Vagina (tissue), 2 donors: ENCODE measurements around the gene MYO3A. TPM values are rescaled to one million over a fixed set of nuclear protein-coding genes. Genes with fewer than 3 reads are reported as not detected.

Experiments used
- DNase-seq, 2 donors: peaks; one replicate each; pipeline ENCODE4 v3.0.0-alpha.2; 2017; ENCODE audit errors: extremely low spot score in 2 of 2
- H3K27ac ChIP-seq: fragments of 200-600 bp; sonication (generic); one replicate; pipeline ENCODE4 v1.5.1; 2019
- H3K27me3 ChIP-seq: fragments of 200-600 bp; sonication (generic); one replicate; pipeline ENCODE4 v1.5.1; 2019
- H3K36me3 ChIP-seq, 2 donors: fragments of 200-600 bp; sonication (generic); one replicate each; pipeline ENCODE4 v1.5.1; 2017 to 2019
- H3K4me1 ChIP-seq: fragments of 200-600 bp; sonication (generic); one replicate; pipeline ENCODE4 v1.5.1; 2019
- H3K4me3 ChIP-seq, 2 donors: fragments of 200-600 bp; sonication (generic); 1 replicate in 1 of 2; 2 replicates in 1 of 2; pipeline ENCODE4 v1.5.1; 2016 to 2019
- H3K9me3 ChIP-seq: fragments of 200-600 bp; sonication (generic); one replicate; pipeline ENCODE4 v1.5.1; 2019
- CTCF ChIP-seq, 3 experiments: fragments of 450-650 bp in 2 of 3; fragments of 200-600 bp in 1 of 3; sonication (generic) in 1 of 3; IDR thresholded peaks; one replicate each; pipeline ENCODE4 v1.5.1; 2017 to 2019; ENCODE audit warnings: antibody characterized with exemption in 3 of 3, mild to moderate bottlenecking in 2 of 3, moderate library complexity in 2 of 3
- POLR2A ChIP-seq, 2 donors: fragments of 450-650 bp; IDR thresholded peaks; one replicate each; pipeline ENCODE4 v1.6.1; 2017; ENCODE audit warnings: antibody characterized with exemption in 2 of 2, mild to moderate bottlenecking in 2 of 2, moderate library complexity in 2 of 2
- POLR2AphosphoS5 ChIP-seq, 2 donors: sonication (generic); formaldehyde crosslinking; IDR thresholded peaks; one replicate each; pipeline ENCODE4 v1.9.0; 2017; ENCODE audit warnings: antibody characterized with exemption in 2 of 2, mild to moderate bottlenecking in 2 of 2, low read depth in 1 of 2; ENCODE audit not compliant: insufficient read depth in 1 of 2
- intact Hi-C: fragments of 100-400 bp; cut with DNase I; formaldehyde crosslinking; loops from one replicate; pipeline ENCODE4 v1.15.1; 2023
- total RNA-seq: library from RNA; depleted of rRNA; stranded (reverse); fragments of >200 nt; gene quantifications from one replicate; pipeline ENCODE4 v1.2.3, GENCODE V29; 2016

The MYO3A gene
- total RNA-seq, 1 donor from 2014 or later, result 0.25 TPM

- TF ChIP-seq POLR2A (IDR thresholded peaks at IDR 0.05), result no peak
- Histone ChIP-seq H3K36me3 (no peaks in the 10 kb centered on the region), H3K27ac (no peak overlapping the region), H3K9me3 (no peaks in the 10 kb centered on the region), H3K4me3 (no peak overlapping the region), H3K4me1 (no peaks in the 10 kb centered on the region), H3K27me3 (no peaks in the 10 kb centered on the region)
- intact Hi-C loops, result no loop called here
- no peak for DNase-seq
Measured at GRCh38 chr10:25914776-25915175, 19.3 kb upstream of the MYO3A start.

- DNase-seq, result no peak
- Histone ChIP-seq H3K4me1 (peaks cover 14% of the 10 kb centered on the region), H3K36me3 (no peaks in the 10 kb centered on the region), H3K9me3 (no peaks in the 10 kb centered on the region), H3K27ac (no peak overlapping the region), H3K4me3 (peak overlapping the region; percentile 39 to 44), H3K27me3 (no peaks in the 10 kb centered on the region)
- intact Hi-C loops, result no loop called here
- TF ChIP-seq POLR2AphosphoS5 (IDR thresholded peaks at IDR 0.05; ENCODE audit: insufficient read depth in 1 of 2, low read depth in 1 of 2) (no peak), CTCF (IDR thresholded peaks at IDR 0.05) (peak in 1 of 3 experiments; percentile 28), POLR2A (IDR thresholded peaks at IDR 0.05) (no peak)
Measured at GRCh38 chr10:25934621-25935139, 651 bp downstream of the MYO3A start.

GRCh38 chr10:25938405-25938804 is 4.4 kb downstream of the MYO3A start:
- no peak for TF ChIP-seq CTCF (IDR thresholded peaks at IDR 0.05)
- TF ChIP-seq POLR2AphosphoS5 (IDR thresholded peaks at IDR 0.05; ENCODE audit: insufficient read depth in 1 of 2, low read depth in 1 of 2), result no peak
- no peak for TF ChIP-seq POLR2A (IDR thresholded peaks at IDR 0.05)
- intact Hi-C loops, result no loop called here
- Histone ChIP-seq H3K9me3 (no peaks in the 10 kb centered on the region), H3K27me3 (no peaks in the 10 kb centered on the region), H3K4me3 (no peak overlapping the region), H3K4me1 (peaks cover 14% of the 10 kb centered on the region), H3K27ac (no peak overlapping the region), H3K36me3 (no peaks in the 10 kb centered on the region)
- DNase-seq, result no peak

GRCh38 chr10:25944771-25945170 is 10.7 kb downstream of the MYO3A start:
- no peaks in the 10 kb centered on the region for H3K9me3 ChIP-seq
- DNase-seq, result no peak
- no peak overlapping the region for H3K27ac ChIP-seq
- no peaks in the 10 kb centered on the region for H3K4me1 ChIP-seq
- TF ChIP-seq POLR2AphosphoS5 (IDR thresholded peaks at IDR 0.05; ENCODE audit: insufficient read depth in 1 of 2, low read depth in 1 of 2) (no peak), CTCF (IDR thresholded peaks at IDR 0.05) (no peak), POLR2A (IDR thresholded peaks at IDR 0.05) (no peak)
- no peaks in the 10 kb centered on the region for H3K27me3 ChIP-seq
- intact Hi-C loops, result no loop called here
- no peak overlapping the region for H3K4me3 ChIP-seq
- no peaks in the 10 kb centered on the region for H3K36me3 ChIP-seq

GRCh38 chr10:25952857-25953256 is 18.8 kb downstream of the MYO3A start:
- no peak for DNase-seq
- Histone ChIP-seq H3K27ac (no peak overlapping the region), H3K27me3 (no peaks in the 10 kb centered on the region), H3K36me3 (no peaks in the 10 kb centered on the region), H3K4me1 (no peaks in the 10 kb centered on the region), H3K4me3 (no peak overlapping the region), H3K9me3 (no peaks in the 10 kb centered on the region)
- intact Hi-C loops, result no loop called here
- TF ChIP-seq POLR2A (IDR thresholded peaks at IDR 0.05), result no peak
- no peak for TF ChIP-seq POLR2AphosphoS5 (IDR thresholded peaks at IDR 0.05; ENCODE audit: insufficient read depth in 1 of 2, low read depth in 1 of 2)
- TF ChIP-seq CTCF (IDR thresholded peaks at IDR 0.05), result no peak
